ENCODE results near the gene DYNC1LI2. TPM values are rescaled to one million over a fixed set of nuclear protein-coding genes. Genes with fewer than 3 reads are reported as not detected.

Gene DYNC1LI2
- total and polyA plus RNA-seq, 10 of the 15 experiments (the other 5 are each of a cell fraction or from before 2014, with no cell fraction given), result 6.0 to 46.5 (median 33.7) TPM

GRCh38 chr16:66695471-66695934, 55.9 kb downstream of the DYNC1LI2 start:
- Histone ChIP-seq H3K4me1 (ENCODE audit: control insufficient read depth, insufficient read depth, low read length) (no peaks in the 10 kb centered on the region), H3K4me3 (no peak overlapping the region), H3K79me2 (ENCODE audit: control insufficient read depth, insufficient read depth, low read length) (no peaks in the 10 kb centered on the region), H3K36me3 (ENCODE audit: control insufficient read depth in 2 of 2, insufficient read depth in 2 of 2, low read length in 1 of 2) (no peaks in the 10 kb centered on the region), H3K27me3 (replicated peaks in 1 of 2; ENCODE audit: control insufficient read depth in 2 of 2, insufficient read depth in 2 of 2, low read length in 1 of 2) (peaks cover 0 to 12% of the 10 kb centered on the region in 2 experiments), H3K9me3 (replicated peaks; ENCODE audit: control insufficient read depth, insufficient read depth, low read length) (no peaks in the 10 kb centered on the region), H2AFZ (ENCODE audit: control insufficient read depth, low read depth, low read length) (no peak overlapping the region), H3K9ac (ENCODE audit: control insufficient read depth, insufficient read depth, low read length) (no peak overlapping the region), H4K20me1 (ENCODE audit: control insufficient read depth, insufficient read depth) (no peaks in the 10 kb centered on the region), H3K4me2 (ENCODE audit: control insufficient read depth, insufficient read depth) (no peak overlapping the region), H3K27ac (ENCODE audit: control insufficient read depth, insufficient read depth) (no peak overlapping the region)
- no TSS peak for BruUV-seq (replicated peaks)
- in situ Hi-C loops (cut with MboI), result no loop called here
- CTCF ChIA-PET, result interaction anchor here (0.6 to 0.9 kb wide), 2 partner anchors 14 to 87 kb away, joined by 3 read pairs; no protein-coding TSS in a partner anchor
- FAIRE-seq (no peak), DNase-seq (ENCODE audit: low read depth, low spot score) (no peak), ATAC-seq (no peak)
- 56% methylated on average over 8 of the region's 8 CpGs for WGBS (ENCODE audit: insufficient coverage, insufficient replicate concordance, low lambda C conversion rate, missing lambda C conversion rate)
- TF ChIP-seq YBX1 (IDR thresholded peaks at IDR 0.05) (no peak), USF1 (IDR thresholded peaks at IDR 0.05; ENCODE audit: borderline replicate concordance, extremely low read length, insufficient read depth, low read depth, low read length) (no peak), FOXK2 (IDR thresholded peaks at IDR 0.05) (no peak), MYB (IDR thresholded peaks at IDR 0.05; ENCODE audit: borderline replicate concordance, low read depth, low read length) (no peak), TCF12 (IDR thresholded peaks at IDR 0.05; ENCODE audit: low read depth, low read length) (no peak)
- SMC1A ChIA-PET (ENCODE audit: uncharacterized antibody, unreplicated experiment), result no interaction called here
- RAD21 ChIA-PET (ENCODE audit: unreplicated experiment), result no interaction called here
- intact Hi-C loops (cut with micrococcal nuclease; ENCODE audit: unreplicated experiment), result no loop called here
- POLR2A ChIA-PET, result no interaction called here

GRCh38 chr16:66693149-66693548, 58.3 kb downstream of the DYNC1LI2 start:
- CTCF ChIA-PET, result interaction anchor here (0.7 to 0.8 kb wide), 2 partner anchors 17 to 32 kb away, joined by 3 read pairs; no protein-coding TSS in a partner anchor
- Histone ChIP-seq H3K27ac (ENCODE audit: control insufficient read depth, insufficient read depth) (no peak overlapping the region), H2AFZ (ENCODE audit: control insufficient read depth, low read depth, low read length) (no peak overlapping the region), H3K4me1 (ENCODE audit: control insufficient read depth, insufficient read depth, low read length) (no peaks in the 10 kb centered on the region), H3K4me2 (ENCODE audit: control insufficient read depth, insufficient read depth) (no peak overlapping the region), H3K27me3 (replicated peaks in 1 of 2; ENCODE audit: control insufficient read depth in 2 of 2, insufficient read depth in 2 of 2, low read length in 1 of 2) (peaks cover 0 to 11% of the 10 kb centered on the region in 2 experiments), H3K36me3 (ENCODE audit: control insufficient read depth in 2 of 2, insufficient read depth in 2 of 2, low read length in 1 of 2) (no peaks in the 10 kb centered on the region), H3K9ac (ENCODE audit: control insufficient read depth, insufficient read depth, low read length) (no peak overlapping the region), H3K79me2 (ENCODE audit: control insufficient read depth, insufficient read depth, low read length) (no peaks in the 10 kb centered on the region), H3K4me3 (no peak overlapping the region), H3K9me3 (replicated peaks; ENCODE audit: control insufficient read depth, insufficient read depth, low read length) (no peaks in the 10 kb centered on the region), H4K20me1 (ENCODE audit: control insufficient read depth, insufficient read depth) (no peaks in the 10 kb centered on the region)
- RAD21 ChIA-PET (ENCODE audit: unreplicated experiment), result no interaction called here
- no peak for ATAC-seq
- intact Hi-C loops (cut with micrococcal nuclease; ENCODE audit: unreplicated experiment), result no loop called here
- TF ChIP-seq ATF7 (IDR thresholded peaks at IDR 0.05; ENCODE audit: low read depth), result no peak
- no peak for TF ChIP-seq MYB (IDR thresholded peaks at IDR 0.05; ENCODE audit: borderline replicate concordance, low read depth, low read length)
- TF ChIP-seq FOXM1 (IDR thresholded peaks at IDR 0.05; ENCODE audit: low read depth, low read length), result no peak
- no peak for TF ChIP-seq MLLT1 (IDR thresholded peaks at IDR 0.05)
- no peak for TF ChIP-seq REST (IDR thresholded peaks at IDR 0.05; ENCODE audit: low read depth, low read length)
- no peak for TF ChIP-seq ZNF207 (IDR thresholded peaks at IDR 0.05; ENCODE audit: borderline replicate concordance)
- SMC1A ChIA-PET (ENCODE audit: uncharacterized antibody, unreplicated experiment), result interaction anchor here (0.9 kb wide), 1 partner anchor 174 kb away, joined by 4 read pairs; no protein-coding TSS in a partner anchor
- no TSS peak for BruUV-seq (replicated peaks)
- in situ Hi-C loops (cut with MboI), result no loop called here
- FAIRE-seq, result no peak
- DNase-seq (ENCODE audit: low read depth, low spot score), result no peak
- 77% methylated on average over 4 of the region's 4 CpGs for WGBS (ENCODE audit: insufficient coverage, insufficient replicate concordance, low lambda C conversion rate, missing lambda C conversion rate)
- POLR2A ChIA-PET, result interaction anchor here (0.5 kb wide), 1 partner anchor 153 kb away, joined by 5 read pairs; no protein-coding TSS in a partner anchor
